HepG2 (cell line): ENCODE results near the gene GNG7. TPM values are rescaled to one million over a fixed set of nuclear protein-coding genes. Genes with fewer than 3 reads are reported as not detected.

Experiments used
- ATAC-seq: fragments of 200-7000 bp; cut with Tn5 transposase; 3 replicates; pipeline ENCODE4 v1.9.1; 2020; ENCODE audit warnings: mild to moderate bottlenecking, moderate library complexity
- BruUV-seq: library from RNA; stranded (reverse); fragments of 400-500 nt; replicated peaks from 2 replicates; lab custom pipeline; 2021; lab: Mats Ljungman, UMichigan
- CTCF ChIA-PET: fragments of 300-600 bp; formaldehyde crosslinking; extraction: SDS; loops from one replicate; lab custom pipeline; 2021; ENCODE audit warnings: low total read pairs, inconsistent platforms, low intra/inter-chr PET ratio; lab: Yijun Ruan, JAX
- POLR2A ChIA-PET: fragments of 350-600 bp; sonication (Branson Sonifier 250); formaldehyde crosslinking; loops from one replicate; lab custom pipeline; 2020; ENCODE audit warnings: antibody characterized with exemption, inconsistent platforms; lab: Yijun Ruan, JAX
- DNase-seq: peaks from one replicate; pipeline ENCODE4 v3.0.0-alpha.2; 2015; ENCODE audit warnings: low spot score
- FAIRE-seq: peaks from 3 replicates; lab custom pipeline; 2011; peaks lifted over from hg19 to GRCh38; lab: Jason Lieb, UNC
- H2AFZ ChIP-seq: one replicate; pipeline ENCODE4 v1.6.1; 2011; ENCODE audit warnings: low read length, inconsistent platforms
- H3K27ac ChIP-seq: fragments of 300-600 bp; 3 replicates; pipeline ENCODE4 v1.8.0; 2011; ENCODE audit warnings: mixed run types, mild to moderate bottlenecking, mixed read lengths, low read length, inconsistent platforms; ENCODE audit not compliant: insufficient read depth; ENCODE audit errors: extremely low read length
- H3K27me3 ChIP-seq, 2 experiments: fragments of 200-600 bp in 1 of 2; 2 replicates in 1 of 2; 3 replicates in 1 of 2; pipeline versions ENCODE4 v1.6.0 to v1.8.0; 2011; ENCODE audit warnings: low read length in 2 of 2, mild to moderate bottlenecking in 2 of 2, moderate library complexity in 2 of 2, inconsistent platforms in 1 of 2; ENCODE audit not compliant: insufficient read depth in 2 of 2, control insufficient read depth in 1 of 2
- H3K36me3 ChIP-seq, 2 experiments: fragments of 200-600 bp in 1 of 2; replicated peaks in 1 of 2; 2 replicates in 1 of 2; 3 replicates in 1 of 2; pipeline versions ENCODE4 v1.5.1 to v1.8.0; 2011; ENCODE audit warnings: low read length in 2 of 2, inconsistent platforms in 1 of 2; ENCODE audit not compliant: insufficient read depth in 2 of 2, control insufficient read depth in 1 of 2
- H3K4me1 ChIP-seq: 2 replicates; pipeline ENCODE4 v1.5.1; 2012; ENCODE audit warnings: low read length, inconsistent platforms; ENCODE audit not compliant: insufficient read depth
- H3K4me2 ChIP-seq: 2 replicates; pipeline ENCODE4 v1.6.0; 2011; ENCODE audit warnings: low read depth, low read length, inconsistent platforms
- H3K4me3 ChIP-seq, 3 experiments: fragments of 200-600 bp in 1 of 3; sonication (generic), shearing (Covaris generic) in 1 of 3; replicated peaks in 1 of 3; 2 replicates each; pipeline ENCODE4 v1.5.1; 2011 to 2016; ENCODE audit warnings: low read length in 3 of 3, inconsistent platforms in 2 of 3, low read depth in 2 of 3, mild to moderate bottlenecking in 2 of 3, control low read depth in 1 of 3, mixed read lengths in 1 of 3; ENCODE audit not compliant: insufficient read depth in 1 of 3
- H3K79me2 ChIP-seq: one replicate; pipeline ENCODE4 v1.6.1; 2011; ENCODE audit warnings: low read length, inconsistent platforms; ENCODE audit not compliant: insufficient read depth
- H3K9ac ChIP-seq: 2 replicates; pipeline ENCODE4 v1.6.0; 2011; ENCODE audit warnings: mild to moderate bottlenecking, low read depth, low read length, inconsistent platforms; ENCODE audit not compliant: insufficient read depth
- H3K9me3 ChIP-seq: 2 replicates; pipeline ENCODE4 v1.5.1; 2012; ENCODE audit warnings: mild to moderate bottlenecking, low read length
- H4K20me1 ChIP-seq: 2 replicates; pipeline ENCODE4 v1.6.0; 2011; ENCODE audit warnings: inconsistent platforms, mild to moderate bottlenecking, low read length, moderate library complexity; ENCODE audit not compliant: insufficient read depth
- HES4 ChIP-seq: sonication (generic); formaldehyde crosslinking; IDR thresholded peaks from 2 replicates; pipeline ENCODE4 v1.9.0; 2021; ENCODE audit warnings: mild to moderate bottlenecking, missing genetic modification reagents, borderline replicate concordance
- HNRNPL ChIP-seq: fragments of 200-400 bp; formaldehyde crosslinking; IDR thresholded peaks from 2 replicates; pipeline ENCODE4 v1.6.1; 2017; ENCODE audit warnings: mild to moderate bottlenecking, low read depth, low read length
- KDM6A ChIP-seq: IDR thresholded peaks from 2 replicates; pipeline ENCODE4 v1.6.1; 2016; ENCODE audit warnings: low read depth
- NCOA1 ChIP-seq: sonication (generic); formaldehyde crosslinking; IDR thresholded peaks from 2 replicates; pipeline ENCODE4 v1.9.0; 2021; ENCODE audit warnings: missing genetic modification reagents
- NFE2L1 ChIP-seq: sonication (generic); formaldehyde crosslinking; IDR thresholded peaks from 2 replicates; pipeline ENCODE4 v1.4.0; 2020; ENCODE audit warnings: missing genetic modification reagents, mild to moderate bottlenecking, borderline replicate concordance
- SIN3B ChIP-seq: fragments of 150-350 bp; IDR thresholded peaks from 2 replicates; pipeline ENCODE4 v1.6.1; 2014; ENCODE audit warnings: low read length
- SMAD3 ChIP-seq: sonication (generic); formaldehyde crosslinking; IDR thresholded peaks from 2 replicates; pipeline ENCODE4 v1.4.0; 2020; ENCODE audit warnings: missing genetic modification reagents
- TFDP1 ChIP-seq: IDR thresholded peaks from 2 replicates; pipeline ENCODE4 v1.6.1; 2016; ENCODE audit warnings: missing compliant biosample characterization, missing genetic modification reagents, borderline replicate concordance
- TRIM22 ChIP-seq: fragments of 450-650 bp; IDR thresholded peaks from 2 replicates; pipeline ENCODE4 v1.6.1; 2017
- ZBTB44 ChIP-seq: sonication (generic); formaldehyde crosslinking; IDR thresholded peaks from 2 replicates; pipeline ENCODE4 v1.4.0; 2020; ENCODE audit warnings: missing genetic modification reagents
- ZNF607 ChIP-seq: sonication (generic); formaldehyde crosslinking; IDR thresholded peaks from 2 replicates; pipeline ENCODE4 v1.5.1; 2020; ENCODE audit warnings: missing genetic modification reagents, mild to moderate bottlenecking, borderline replicate concordance
- WGBS: methylation state at CpG from one replicate; pipeline ENCODE4 v1.1.6; 2017; ENCODE audit warnings: low lambda C conversion rate; 5-methylcytosine and 5-hydroxymethylcytosine counted together
- in situ Hi-C: cut with HindIII; loops from 2 replicates; pipeline ENCODE4 v1.10.0; 2017; ENCODE audit warnings: low pct_unique_long_range_greater_than_20kb; ENCODE audit not compliant: extremely low pct_ligation_motif_present
- intact Hi-C: fragments of 100-400 bp; cut with micrococcal nuclease; formaldehyde crosslinking; loops from one replicate; pipeline ENCODE4 v1.10.0; 2022; ENCODE audit not compliant: unreplicated experiment
- polyA plus RNA-seq, 8 experiments: library from polyadenylated mRNA; depleted of rRNA in 3 of 8; stranded (reverse) in 7 of 8; unstranded in 1 of 8; fragments of >200 nt; fragmentation: Illumina TruSeq in 4 of 8; extraction: Trizol in 4 of 8; gene quantifications; 2 replicates each; pipeline versions ENCODE4 v1.2.1 to v1.2.3, GENCODE V29; 2011 to 2016; ENCODE audit warnings: low read depth in 4 of 8, missing spikeins in 1 of 8, mixed read lengths in 1 of 8; ENCODE audit not compliant: insufficient read depth in 1 of 8
- total RNA-seq, 5 experiments: library from RNA; depleted of rRNA; stranded (reverse); fragments of >200 nt; fragmentation: Illumina TruSeq; extraction: Trizol; gene quantifications; 2 replicates each; pipeline ENCODE4 v1.2.3, GENCODE V29; 2016; ENCODE audit warnings: low read depth in 1 of 5

The GNG7 gene
- total and polyA plus RNA-seq, 2 of the 13 experiments (the other 11 are each of a cell fraction or from before 2014, with no cell fraction given), result 1.4 to 3.3 TPM

GRCh38 chr19:2469102-2469914 is 233.2 kb downstream of the GNG7 start (continued):
- no peak for TF ChIP-seq ZBTB44 (CRISPR knock-in tag)

- in situ Hi-C loops, result no loop called here
- CTCF ChIA-PET, result no interaction called here
Observed at GRCh38 chr19:2468596-2468995, 233.9 kb downstream of the GNG7 start.

More at GRCh38 chr19:2468596-2468995, 233.9 kb downstream of the GNG7 start:
- Histone ChIP-seq H2AFZ (no peak overlapping the region), H3K4me2 (no peak overlapping the region; the same call in 1 of the 2 replicates), H3K27me3 (no peaks in the 10 kb centered on the region; a peak in 1 of 5 replicates), H3K4me1 (peaks cover 28% of the 10 kb centered on the region), H3K9me3 (no peaks in the 10 kb centered on the region), H3K36me3 (no peaks in the 10 kb centered on the region), H3K79me2 (no peaks in the 10 kb centered on the region), H3K9ac (no peak overlapping the region), H3K4me3 (no peak overlapping the region), H3K27ac (no peak overlapping the region), H4K20me1 (no peaks in the 10 kb centered on the region)
- no TSS peak for BruUV-seq
- TF ChIP-seq TFDP1 (CRISPR knock-in tag) (no peak), HNRNPL (no peak), KDM6A (CRISPR knock-in tag) (no peak), TRIM22 (no peak), SMAD3 (CRISPR knock-in tag) (no peak), HES4 (CRISPR knock-in tag) (no peak), ZNF607 (CRISPR knock-in tag) (no peak), NFE2L1 (CRISPR knock-in tag) (no peak), NCOA1 (CRISPR knock-in tag) (no peak), SIN3B (no peak)
- WGBS, result 53% methylated on average over 12 of the region's 12 CpGs
- ATAC-seq (no peak), DNase-seq (no peak), FAIRE-seq (no peak)
- POLR2A ChIA-PET, result no interaction called here
- intact Hi-C loops, result no loop called here
